ENCODE results near the gene RAB11FIP5.

RAB11FIP5 gene

GRCh38 chr2:73034661-73035375, 77.9 kb downstream of the RAB11FIP5 start:
- DNase-seq (ENCODE audit: low read depth in 2 of 2): no peak

- DNase-seq (ENCODE audit: low read depth in 2 of 2): no peak
These were observed 78.9 kb downstream of the RAB11FIP5 start for GRCh38 chr2:73033766-73034381.

GRCh38 chr2:73033142-73033765, 79.5 kb downstream of the RAB11FIP5 start:
- no peak for DNase-seq (ENCODE audit: low read depth in 2 of 2)

- no peak for DNase-seq (ENCODE audit: low read depth in 2 of 2)
These were observed 80.0 kb downstream of the RAB11FIP5 start for GRCh38 chr2:73032702-73033097.

- no peak for DNase-seq (ENCODE audit: low read depth in 2 of 2)
These were observed 80.7 kb downstream of the RAB11FIP5 start for GRCh38 chr2:73031725-73032701.

GRCh38 chr2:73031095-73031678, 81.6 kb downstream of the RAB11FIP5 start:
- no peak for DNase-seq (ENCODE audit: low read depth in 2 of 2)

- DNase-seq (ENCODE audit: low read depth in 2 of 2): no peak
These were observed 83.9 kb downstream of the RAB11FIP5 start for GRCh38 chr2:73028841-73029240.

- no peak for DNase-seq (ENCODE audit: low read depth in 2 of 2)
These were observed 85.4 kb downstream of the RAB11FIP5 start for GRCh38 chr2:73027340-73027739.

- DNase-seq (ENCODE audit: low read depth in 2 of 2): no peak
These were observed 89.3 kb downstream of the RAB11FIP5 start for GRCh38 chr2:73023497-73023896.

All from stimulated activated CD8-positive, alpha-beta memory T cell treated with anti-CD3 and anti-CD28 coated beads, Interleukin-15, amount 100 ng/mL, for 4 hours (primary cell).